Measurements from ENCODE around the gene INO80. TPM values are rescaled to one million over a fixed set of nuclear protein-coding genes. Genes with fewer than 3 reads are reported as not detected.

Gene INO80
- total RNA-seq, 1 experiment from 2014 or later, result 38.4 TPM

DNA sequence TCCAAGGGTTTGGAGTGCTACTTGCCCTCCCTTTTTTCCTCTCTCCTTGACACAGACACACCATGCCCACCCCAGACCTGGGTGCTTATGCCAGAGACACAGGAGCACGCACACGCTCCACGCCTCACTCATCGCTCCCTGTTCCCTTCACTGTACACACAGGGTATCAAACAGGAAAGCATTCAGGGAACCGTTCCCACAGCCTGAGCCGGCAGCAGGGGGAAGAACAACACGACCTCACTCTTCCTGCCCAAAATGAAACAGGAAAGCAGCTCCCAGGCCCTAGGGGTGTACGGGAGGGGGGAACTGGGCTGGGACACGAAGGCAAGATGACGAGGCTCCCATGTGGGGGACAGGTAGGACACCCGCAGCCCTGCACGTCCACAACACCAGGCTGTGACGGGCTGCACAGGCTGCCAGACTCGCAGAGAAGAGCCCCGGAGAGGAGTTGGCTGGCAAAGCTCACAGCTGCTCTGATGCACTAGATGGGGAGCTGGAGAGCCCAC lies 175.7 kb downstream of the INO80 start:
- Histone ChIP-seq H2AFZ (ENCODE audit: low read length) (no peak overlapping the region), H3K4me1 (ENCODE audit: insufficient read depth, low read length) (peaks cover 29% of the 10 kb centered on the region), H3K27ac (ENCODE audit: low read length) (no peak overlapping the region), H3K36me3 (ENCODE audit: low read depth, low read length) (no peaks in the 10 kb centered on the region), H3K27me3 (ENCODE audit: low read length) (no peaks in the 10 kb centered on the region), H4K20me1 (ENCODE audit: low read length) (no peaks in the 10 kb centered on the region), H3K9me3 (ENCODE audit: low read length) (no peaks in the 10 kb centered on the region), H3F3A (ENCODE audit: low read length, unreplicated experiment) (no peaks in the 10 kb centered on the region), H3K9me2 (replicated peaks; ENCODE audit: low read length) (no peaks in the 10 kb centered on the region), H3K4me2 (ENCODE audit: low read length) (no peak overlapping the region), H3K4me3 (ENCODE audit: low read length) (no peak overlapping the region), H3K79me2 (ENCODE audit: low read length) (no peaks in the 10 kb centered on the region), H3K9ac (ENCODE audit: low read length) (no peak overlapping the region)
- ChIA-PET POLR2A (ENCODE audit: unreplicated experiment) (interaction anchor here (1.3 kb wide), 1 partner anchor 34 kb away, joined by 11 read pairs; no protein-coding TSS in a partner anchor), CTCF (interaction anchor here (2.2 kb wide), 1 partner anchor 34 kb away, joined by 22 read pairs; no protein-coding TSS in a partner anchor)
- TF ChIP-seq EZH2phosphoT487 (IDR thresholded peaks at IDR 0.05; ENCODE audit: borderline replicate concordance, low read length), result no peak
- TF ChIP-seq EZH2 (IDR thresholded peaks at IDR 0.05; ENCODE audit: low read length, unreplicated experiment), result no peak
- TF ChIP-seq, protein P1, sequence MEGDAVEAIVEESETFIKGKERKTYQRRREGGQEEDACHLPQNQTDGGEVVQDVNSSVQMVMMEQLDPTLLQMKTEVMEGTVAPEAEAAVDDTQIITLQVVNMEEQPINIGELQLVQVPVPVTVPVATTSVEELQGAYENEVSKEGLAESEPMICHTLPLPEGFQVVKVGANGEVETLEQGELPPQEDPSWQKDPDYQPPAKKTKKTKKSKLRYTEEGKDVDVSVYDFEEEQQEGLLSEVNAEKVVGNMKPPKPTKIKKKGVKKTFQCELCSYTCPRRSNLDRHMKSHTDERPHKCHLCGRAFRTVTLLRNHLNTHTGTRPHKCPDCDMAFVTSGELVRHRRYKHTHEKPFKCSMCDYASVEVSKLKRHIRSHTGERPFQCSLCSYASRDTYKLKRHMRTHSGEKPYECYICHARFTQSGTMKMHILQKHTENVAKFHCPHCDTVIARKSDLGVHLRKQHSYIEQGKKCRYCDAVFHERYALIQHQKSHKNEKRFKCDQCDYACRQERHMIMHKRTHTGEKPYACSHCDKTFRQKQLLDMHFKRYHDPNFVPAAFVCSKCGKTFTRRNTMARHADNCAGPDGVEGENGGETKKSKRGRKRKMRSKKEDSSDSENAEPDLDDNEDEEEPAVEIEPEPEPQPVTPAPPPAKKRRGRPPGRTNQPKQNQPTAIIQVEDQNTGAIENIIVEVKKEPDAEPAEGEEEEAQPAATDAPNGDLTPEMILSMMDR (conservative IDR thresholded peaks at IDR 0.05; ENCODE audit: low read depth, low read length), result no peak
- ATAC-seq, result no peak
- no TSS peak for BruUV-seq (replicated peaks)
- intact Hi-C loops (cut with micrococcal nuclease), result loop anchor here (5.0 kb wide), 1 partner anchor 33 kb away; no protein-coding TSS in a partner anchor
- DNase-seq, result no peak

DNA sequence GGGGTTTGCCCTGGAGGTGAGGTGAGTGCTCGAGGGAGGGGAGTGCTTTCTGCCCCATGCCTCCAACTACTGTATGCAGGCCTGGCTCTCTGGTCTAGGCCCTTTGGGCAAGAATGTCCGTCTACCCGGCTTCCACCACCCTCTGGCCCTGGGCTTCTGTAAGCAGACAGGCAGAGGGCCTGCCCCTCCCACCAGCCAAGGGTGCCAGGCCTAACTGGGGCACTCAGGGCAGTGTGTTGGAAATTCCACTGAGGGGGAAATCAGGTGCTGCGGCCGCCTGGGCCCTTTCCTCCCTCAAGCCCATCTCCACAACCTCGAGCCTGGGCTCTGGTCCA lies 177.6 kb downstream of the INO80 start:
- no peaks in the 10 kb centered on the region for H3K27me3 ChIP-seq (ENCODE audit: low read length)
- H4K20me1 ChIP-seq (ENCODE audit: low read length), result no peaks in the 10 kb centered on the region
- intact Hi-C loops (cut with micrococcal nuclease), result loop anchor here (10.0 kb wide), 1 partner anchor 246 kb away; no protein-coding TSS in a partner anchor
- no peak overlapping the region for H3K4me2 ChIP-seq (ENCODE audit: low read length)
- no peak overlapping the region for H3K4me3 ChIP-seq (ENCODE audit: low read length)
- H2AFZ ChIP-seq (ENCODE audit: low read length), result no peak overlapping the region
- no peak for DNase-seq
- ChIA-PET POLR2A (ENCODE audit: unreplicated experiment) (no interaction called here), CTCF (no interaction called here)
- H3K9me3 ChIP-seq (ENCODE audit: low read length), result no peaks in the 10 kb centered on the region
- no TSS peak for BruUV-seq (replicated peaks)
- H3F3A ChIP-seq (ENCODE audit: low read length, unreplicated experiment), result no peaks in the 10 kb centered on the region
- TF ChIP-seq EZH2 (IDR thresholded peaks at IDR 0.05; ENCODE audit: low read length, unreplicated experiment), result no peak
- no peak for TF ChIP-seq EZH2phosphoT487 (IDR thresholded peaks at IDR 0.05; ENCODE audit: borderline replicate concordance, low read length)
- TF ChIP-seq, protein P1 (conservative IDR thresholded peaks at IDR 0.05; ENCODE audit: low read depth, low read length), result no peak
- H3K79me2 ChIP-seq (ENCODE audit: low read length), result no peaks in the 10 kb centered on the region
- no peak overlapping the region for H3K27ac ChIP-seq (ENCODE audit: low read length)
- no peaks in the 10 kb centered on the region for H3K36me3 ChIP-seq (ENCODE audit: low read depth, low read length)
- H3K9ac ChIP-seq (ENCODE audit: low read length), result no peak overlapping the region
- no peaks in the 10 kb centered on the region for H3K9me2 ChIP-seq (replicated peaks; ENCODE audit: low read length)
- no peak for ATAC-seq
- peaks cover 38% of the 10 kb centered on the region for H3K4me1 ChIP-seq (ENCODE audit: insufficient read depth, low read length)

DNA sequence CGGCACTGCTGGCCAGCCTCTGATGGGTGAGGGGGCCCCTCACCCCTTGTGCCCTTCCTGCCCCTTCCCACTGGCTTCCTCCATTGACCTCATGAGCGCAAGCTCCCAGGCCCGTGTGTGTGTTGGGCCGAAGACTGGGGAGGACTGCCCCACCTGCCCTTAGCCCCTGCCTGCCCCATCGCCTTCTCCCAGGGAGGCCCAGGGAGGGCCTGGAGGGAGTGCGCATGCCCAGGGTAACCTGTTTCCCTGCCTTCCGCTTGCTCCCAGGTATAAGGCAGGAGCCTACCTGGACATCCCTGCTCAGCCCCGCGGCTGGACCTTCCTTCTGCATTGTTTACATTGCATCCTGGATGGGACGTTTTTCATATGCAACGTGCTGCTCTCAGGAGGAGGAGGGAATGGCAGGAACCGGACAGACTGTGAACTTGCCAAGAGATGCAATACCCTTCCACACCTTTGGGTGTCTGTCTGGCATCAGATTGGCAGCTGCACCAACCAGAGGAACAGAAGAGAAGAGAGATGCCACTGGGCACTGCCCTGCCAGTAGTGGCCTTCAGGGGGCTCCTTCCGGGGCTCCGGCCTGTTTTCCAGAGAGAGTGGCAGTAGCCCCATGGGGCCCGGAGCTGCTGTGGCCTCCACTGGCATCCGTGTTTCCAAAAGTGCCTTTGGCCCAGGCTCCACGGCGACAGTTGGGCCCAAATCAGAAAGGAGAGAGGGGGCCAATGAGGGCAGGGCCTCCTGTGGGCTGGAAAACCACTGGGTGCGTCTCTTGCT lies 178.1 kb downstream of the INO80 start:
- Histone ChIP-seq H3K79me2 (ENCODE audit: low read length) (no peaks in the 10 kb centered on the region), H3K4me1 (ENCODE audit: insufficient read depth, low read length) (peaks cover 43% of the 10 kb centered on the region), H2AFZ (ENCODE audit: low read length) (no peak overlapping the region), H3K9me3 (ENCODE audit: low read length) (no peaks in the 10 kb centered on the region), H3K27me3 (ENCODE audit: low read length) (no peaks in the 10 kb centered on the region), H3K27ac (ENCODE audit: low read length) (no peak overlapping the region), H3K4me3 (ENCODE audit: low read length) (no peak overlapping the region), H3F3A (ENCODE audit: low read length, unreplicated experiment) (no peaks in the 10 kb centered on the region), H3K36me3 (ENCODE audit: low read depth, low read length) (no peaks in the 10 kb centered on the region), H4K20me1 (ENCODE audit: low read length) (no peaks in the 10 kb centered on the region), H3K9me2 (replicated peaks; ENCODE audit: low read length) (no peaks in the 10 kb centered on the region), H3K4me2 (ENCODE audit: low read length) (no peak overlapping the region), H3K9ac (ENCODE audit: low read length) (no peak overlapping the region)
- no TSS peak for BruUV-seq (replicated peaks)
- DNase-seq (peak; percentile 79), ATAC-seq (peak; percentile 34)
- intact Hi-C loops (cut with micrococcal nuclease), result loop anchor here (10.0 kb wide), 1 partner anchor 247 kb away; no protein-coding TSS in a partner anchor
- POLR2A ChIA-PET (ENCODE audit: unreplicated experiment), result no interaction called here
- TF ChIP-seq, protein P1 (conservative IDR thresholded peaks at IDR 0.05; ENCODE audit: low read depth, low read length), result peak; percentile 76
- TF ChIP-seq EZH2 (IDR thresholded peaks at IDR 0.05; ENCODE audit: low read length, unreplicated experiment), result no peak
- CTCF ChIA-PET, result no interaction called here
